ENCODE results near the gene SERBP1. TPM values are rescaled to one million over a fixed set of nuclear protein-coding genes. Genes with fewer than 3 reads are reported as not detected.
"Not testable (repeated sequence)": the region's sequence is repeated elsewhere in the genome, so short reads cannot be mapped to it uniquely, and the experiment has no call there.

Gene SERBP1
- total RNA-seq, 1 donor: 232 TPM

- H3K4me3 ChIP-seq (ENCODE audit: low read depth, low read length): peak overlapping the region; percentile 94
- no peak for TF ChIP-seq CTCF (IDR thresholded peaks at IDR 0.05; ENCODE audit: insufficient read depth, low read length)
- no peak for DNase-seq (ENCODE audit: low read depth)
These were observed 1.1 kb downstream of the SERBP1 start for GRCh38 chr1:67429011-67429527.

GRCh38 chr1:67427947-67428346, 2.3 kb downstream of the SERBP1 start:
- no peak for DNase-seq (ENCODE audit: low read depth)
- no peak for TF ChIP-seq CTCF (IDR thresholded peaks at IDR 0.05; ENCODE audit: insufficient read depth, low read length)
- H3K4me3 ChIP-seq (ENCODE audit: low read depth, low read length): peak overlapping the region; percentile 94

- no peak for DNase-seq (ENCODE audit: low read depth)
- peak overlapping the region; percentile 94 for H3K4me3 ChIP-seq (ENCODE audit: low read depth, low read length)
- TF ChIP-seq CTCF (IDR thresholded peaks at IDR 0.05; ENCODE audit: insufficient read depth, low read length): no peak
These were observed 2.7 kb downstream of the SERBP1 start for GRCh38 chr1:67427465-67427864.

- no peak for DNase-seq (ENCODE audit: low read depth)
- TF ChIP-seq CTCF (IDR thresholded peaks at IDR 0.05; ENCODE audit: insufficient read depth, low read length): no peak
- no peak overlapping the region for H3K4me3 ChIP-seq (ENCODE audit: low read depth, low read length)
These were observed 9.2 kb downstream of the SERBP1 start for GRCh38 chr1:67420835-67421492.

GRCh38 chr1:67418839-67419586, 11.2 kb downstream of the SERBP1 start:
- TF ChIP-seq CTCF (IDR thresholded peaks at IDR 0.05; ENCODE audit: insufficient read depth, low read length): no peak
- no peak for DNase-seq (ENCODE audit: low read depth)
- no peak overlapping the region for H3K4me3 ChIP-seq (ENCODE audit: low read depth, low read length)

- H3K4me3 ChIP-seq (ENCODE audit: low read depth, low read length); DNase-seq (ENCODE audit: low read depth): not testable (repeated sequence)
These were observed 12.5 kb downstream of the SERBP1 start for GRCh38 chr1:67417733-67418132.

- DNase-seq (ENCODE audit: low read depth): no peak
- H3K4me3 ChIP-seq (ENCODE audit: low read depth, low read length): no peak overlapping the region
- TF ChIP-seq CTCF (IDR thresholded peaks at IDR 0.05; ENCODE audit: insufficient read depth, low read length): no peak
These were observed 15.2 kb downstream of the SERBP1 start for GRCh38 chr1:67415041-67415440.

All from fibroblast of the aortic adventitia (primary cell).